GM21619 (cell line): ENCODE measurements around the gene OR2J1.
"Not testable (repeated sequence)": the region's sequence is repeated elsewhere in the genome, so short reads cannot be mapped to it uniquely, and the experiment has no call there.

Experiments used
- ATAC-seq: cut with Tn5 transposase; IDR thresholded peaks from one replicate; pipeline ENCODE4 v1.9.1; 2021; ENCODE audit not compliant: unreplicated experiment

Gene OR2J1

DNA sequence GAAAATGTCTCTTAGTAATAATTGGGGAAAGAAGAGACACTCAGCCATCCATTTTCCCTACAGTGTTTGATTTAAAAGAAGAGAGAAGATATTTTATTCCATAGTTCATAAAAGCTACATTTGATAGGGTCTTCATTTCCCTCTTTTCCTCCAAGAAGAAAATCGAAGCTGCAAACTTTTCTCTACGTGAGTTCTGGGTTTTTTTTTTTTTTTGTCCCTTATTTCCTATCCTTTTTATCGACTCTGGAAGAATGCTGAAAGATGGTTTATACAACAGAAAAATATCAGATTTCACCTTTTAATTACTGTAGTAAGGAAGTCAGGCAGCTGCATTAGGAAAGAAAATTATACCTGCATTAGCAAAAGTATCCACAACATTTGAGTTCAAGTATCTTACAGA lies at the start of gene OR2J1:
Gene OR2J1 (plus strand): TSS at position 301 of the 400 bp plus-strand sequence. CDS start 1,453 bp downstream, outside the sequence.
- ATAC-seq = no peak

DNA sequence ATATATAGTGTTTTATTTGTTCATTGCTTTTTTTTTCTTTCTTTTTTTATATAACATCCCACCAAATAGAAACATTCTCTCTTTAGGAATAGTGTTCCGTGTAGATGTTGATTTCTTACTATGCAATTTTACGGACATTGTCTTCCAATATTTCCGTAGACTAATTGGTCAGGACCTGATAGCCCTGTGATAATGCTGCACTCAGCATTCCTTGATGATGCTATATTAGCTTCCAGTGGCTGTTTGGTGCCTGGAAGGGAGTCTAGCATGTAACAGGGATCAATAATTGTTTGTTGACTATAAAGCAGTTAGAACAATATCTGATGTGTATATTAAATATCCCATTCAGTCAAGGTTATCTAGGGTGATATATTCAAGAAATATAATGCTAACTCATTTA lies 47.6 kb upstream of the OR2J1 start:
- no peak for ATAC-seq

DNA sequence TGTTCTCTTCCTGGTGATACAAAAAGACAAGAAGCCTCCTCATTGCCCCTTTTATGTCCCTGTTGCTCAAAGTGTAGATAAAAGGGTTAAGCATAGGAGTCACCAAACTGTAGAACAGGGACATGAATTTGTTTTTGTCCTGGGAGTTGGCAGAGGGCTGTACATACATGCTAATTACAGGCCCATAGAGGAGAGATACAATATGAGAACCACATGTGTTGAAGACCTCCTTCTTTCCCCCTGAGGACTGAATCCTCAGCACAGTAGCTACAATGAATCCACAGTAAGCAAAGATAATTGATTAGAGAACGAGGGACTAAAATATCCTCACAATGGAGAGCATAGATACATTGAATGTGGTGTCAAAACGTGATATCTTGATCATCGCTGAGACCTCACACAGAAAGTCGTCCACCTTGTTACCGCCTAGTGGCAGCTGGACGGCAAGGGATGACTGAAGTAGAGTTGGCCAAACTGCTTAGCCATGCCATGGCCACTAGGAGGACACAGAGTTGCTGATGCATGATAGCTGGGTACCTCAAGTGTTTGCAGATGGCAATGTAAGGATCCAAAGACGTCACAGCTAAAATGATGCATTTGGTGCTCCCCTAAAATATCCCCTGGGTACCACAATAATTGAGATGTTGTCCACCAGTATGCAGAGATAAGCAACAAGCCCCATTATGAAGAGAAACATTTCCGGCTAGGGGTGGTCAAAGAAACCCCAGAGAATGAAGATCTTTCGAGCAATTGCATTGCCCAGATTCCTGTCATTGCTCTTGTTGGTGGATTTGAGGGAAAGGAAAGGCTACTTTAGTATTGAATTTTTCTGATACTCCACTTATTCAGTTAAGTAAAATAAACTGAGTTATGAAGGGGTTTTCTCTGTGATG lies 27.2 kb upstream of the OR2J1 start:
- no peak for ATAC-seq

DNA sequence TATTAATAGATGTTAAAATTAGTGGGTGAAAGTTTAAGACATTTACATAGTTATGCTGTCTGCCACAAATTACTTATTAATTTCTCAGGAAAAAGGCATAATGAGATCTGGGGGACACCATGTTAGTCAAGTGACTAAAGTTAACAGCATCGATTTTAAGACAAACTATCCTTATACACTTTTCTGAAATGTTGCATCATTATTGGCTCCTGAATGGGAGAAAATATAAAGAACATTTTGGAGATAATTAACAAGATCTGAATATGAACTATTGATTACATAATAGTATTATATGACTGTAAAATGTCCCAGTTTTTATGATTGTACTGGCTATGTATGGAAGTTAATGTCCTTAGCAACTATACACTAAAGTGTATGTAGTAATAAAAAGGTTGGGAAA lies 20.1 kb upstream of the OR2J1 start:
- no peak for ATAC-seq

DNA sequence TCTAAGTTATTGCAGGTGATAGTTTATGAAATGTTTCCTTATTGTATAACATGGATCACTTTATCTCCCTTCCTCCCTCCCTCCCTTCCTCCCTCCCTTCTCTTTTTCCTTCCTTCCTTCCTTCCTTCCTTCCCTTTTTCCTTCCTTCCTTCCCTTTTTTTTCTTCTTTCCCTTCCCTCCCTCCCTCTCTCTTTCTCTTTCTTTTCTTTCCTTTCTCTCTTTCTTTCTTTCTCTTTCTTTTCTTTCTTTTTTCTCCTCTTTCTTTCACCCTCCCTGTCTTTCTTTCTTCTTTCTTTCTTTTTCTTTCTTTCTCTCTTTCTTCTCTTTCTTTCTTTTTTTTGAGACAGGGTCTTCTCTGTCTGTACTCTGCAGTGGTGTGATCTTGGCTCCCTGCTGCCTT lies 18.0 kb upstream of the OR2J1 start:
- ATAC-seq = no peak

DNA sequence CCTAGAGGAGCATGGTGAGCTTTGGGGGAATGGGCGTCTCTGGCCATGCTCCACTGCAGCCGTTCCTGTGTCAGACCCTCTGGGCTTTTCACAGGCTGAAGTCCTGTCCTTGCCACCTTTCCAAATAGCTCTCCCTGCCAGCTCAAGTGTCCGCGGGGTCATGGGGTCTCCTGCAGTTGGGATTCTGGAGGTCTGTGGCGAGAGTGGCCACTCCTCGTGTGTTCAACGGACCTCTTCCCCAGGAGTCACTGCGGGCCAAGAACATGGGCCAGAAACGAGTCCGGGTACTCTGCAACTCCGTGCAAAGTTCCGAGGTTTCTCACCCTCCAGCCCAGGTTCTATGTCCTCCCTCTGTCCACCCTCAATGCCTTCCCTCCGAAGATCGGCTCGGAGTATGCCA lies 16.8 kb upstream of the OR2J1 start:
- ATAC-seq = no peak

DNA sequence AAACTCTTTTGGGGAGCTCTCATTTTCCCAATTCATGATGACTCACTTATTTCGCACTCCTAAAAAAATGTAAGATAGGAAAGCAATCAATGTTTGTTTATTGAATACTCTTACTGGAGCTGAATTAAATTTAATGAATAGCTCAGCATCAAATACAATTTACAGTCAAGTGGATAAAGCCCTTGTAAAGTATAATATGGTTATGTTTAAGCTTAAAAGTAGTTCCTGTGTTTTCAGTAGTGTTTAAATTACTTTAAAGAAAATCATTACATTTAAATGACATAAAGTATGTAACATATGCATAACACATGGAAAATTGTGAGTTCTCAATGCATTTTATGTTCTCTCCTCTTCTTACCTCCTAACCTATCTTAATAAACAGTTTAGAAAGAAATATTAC lies 12.1 kb upstream of the OR2J1 start, which contains the start of gene OR2B3:
Gene OR2B3 (minus strand): TSS at position 101 of the 400 bp plus-strand sequence. CDS start 65 bp downstream, at position 36.
- no peak for ATAC-seq

DNA sequence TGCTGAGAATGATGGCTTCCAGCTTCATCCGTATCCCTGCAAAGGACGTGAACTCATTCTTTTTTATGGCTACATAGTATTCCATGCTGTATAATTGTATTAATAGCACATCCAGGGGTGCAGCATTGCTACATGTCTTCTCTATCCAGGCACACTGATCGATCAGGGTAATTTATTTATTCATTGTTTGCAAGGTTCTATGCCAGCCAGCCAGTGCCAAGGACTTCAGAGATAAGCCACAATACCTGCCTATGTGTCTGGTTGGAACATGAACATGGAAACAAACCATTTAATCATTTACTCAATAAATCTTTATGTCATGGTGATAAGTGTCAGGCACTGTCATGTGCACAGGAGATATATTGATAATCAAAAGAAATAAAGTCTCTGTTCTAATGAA lies 6.3 kb upstream of the OR2J1 start:
- ATAC-seq = no peak

DNA sequence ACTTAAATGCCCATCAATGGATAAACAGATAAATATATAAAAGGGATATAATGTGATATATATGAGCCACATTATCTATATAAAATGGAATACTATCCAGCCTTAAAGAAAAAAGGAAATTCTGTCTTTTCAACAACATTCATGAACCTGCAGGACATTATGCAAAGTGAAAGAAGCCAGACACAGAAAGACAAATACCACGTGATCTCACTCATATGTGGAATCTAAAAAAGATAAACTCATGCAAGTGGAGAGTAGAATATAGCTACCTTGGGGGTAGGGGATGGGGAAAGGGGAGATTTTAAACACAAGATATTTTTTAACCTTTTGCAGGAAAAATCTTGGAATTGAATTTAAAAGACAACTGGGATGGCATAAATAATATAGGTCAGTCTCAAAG lies 1.5 kb upstream of the OR2J1 start:
- no peak for ATAC-seq

DNA sequence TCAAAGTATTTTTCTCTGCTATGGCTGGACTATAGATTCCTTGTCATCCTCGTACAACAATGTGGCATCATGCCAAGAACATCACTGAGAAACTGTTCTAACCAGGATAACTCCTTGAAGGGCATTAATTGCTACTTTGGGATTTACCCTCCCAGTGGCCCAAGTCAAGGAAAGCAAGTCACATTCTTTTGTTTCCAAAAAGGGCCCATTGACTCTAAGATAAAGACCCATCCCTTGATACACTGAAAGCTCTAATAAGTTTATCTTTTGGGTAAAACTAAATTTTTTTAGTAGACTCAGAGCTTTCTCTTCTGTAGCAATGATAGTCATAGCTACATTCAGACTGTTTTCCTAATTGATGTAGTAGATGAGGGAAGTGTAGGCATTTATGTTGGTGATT lies 8.5 kb downstream of the OR2J1 start, which contains the start of gene OR2J3:
Gene OR2J3 (plus strand): TSS at position 301 of the 400 bp plus-strand sequence. CDS start 3,833 bp downstream, outside the sequence.
- ATAC-seq = no peak

DNA sequence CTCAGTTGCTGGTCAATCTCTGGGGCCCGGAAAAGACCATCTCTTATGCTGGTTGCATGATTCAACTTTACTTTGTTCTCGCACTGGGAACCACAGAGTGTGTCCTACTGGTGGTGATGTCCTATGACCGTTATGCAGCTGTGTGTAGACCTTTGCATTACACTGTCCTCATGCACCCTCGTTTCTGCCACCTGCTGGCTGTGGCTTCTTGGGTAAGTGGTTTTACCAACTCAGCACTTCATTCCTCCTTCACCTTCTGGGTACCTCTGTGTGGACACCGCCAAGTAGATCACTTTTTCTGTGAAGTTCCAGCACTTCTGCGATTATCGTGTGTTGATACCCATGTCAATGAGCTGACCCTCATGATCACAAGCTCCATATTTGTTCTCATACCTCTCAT lies 12.8 kb downstream of the OR2J1 start:
- ATAC-seq = no peak

DNA sequence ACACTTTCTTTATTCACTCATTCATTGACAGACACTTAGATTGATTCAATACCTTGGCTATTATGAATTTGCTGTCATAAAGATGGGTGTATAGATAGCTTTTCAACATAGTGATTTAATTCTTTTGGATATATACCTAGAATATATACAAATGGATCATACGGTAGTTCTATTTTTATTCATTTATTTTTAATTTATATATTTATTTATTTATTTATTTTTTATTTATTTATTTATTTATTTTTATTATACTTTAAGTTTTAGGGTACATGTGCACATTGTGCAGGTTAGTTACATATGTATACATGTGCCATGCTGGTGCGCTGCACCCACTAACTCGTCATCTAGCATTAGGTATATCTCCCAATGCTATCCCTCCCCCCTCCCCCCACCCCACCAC lies 15.7 kb downstream of the OR2J1 start:
- ATAC-seq = not testable (repeated sequence)

DNA sequence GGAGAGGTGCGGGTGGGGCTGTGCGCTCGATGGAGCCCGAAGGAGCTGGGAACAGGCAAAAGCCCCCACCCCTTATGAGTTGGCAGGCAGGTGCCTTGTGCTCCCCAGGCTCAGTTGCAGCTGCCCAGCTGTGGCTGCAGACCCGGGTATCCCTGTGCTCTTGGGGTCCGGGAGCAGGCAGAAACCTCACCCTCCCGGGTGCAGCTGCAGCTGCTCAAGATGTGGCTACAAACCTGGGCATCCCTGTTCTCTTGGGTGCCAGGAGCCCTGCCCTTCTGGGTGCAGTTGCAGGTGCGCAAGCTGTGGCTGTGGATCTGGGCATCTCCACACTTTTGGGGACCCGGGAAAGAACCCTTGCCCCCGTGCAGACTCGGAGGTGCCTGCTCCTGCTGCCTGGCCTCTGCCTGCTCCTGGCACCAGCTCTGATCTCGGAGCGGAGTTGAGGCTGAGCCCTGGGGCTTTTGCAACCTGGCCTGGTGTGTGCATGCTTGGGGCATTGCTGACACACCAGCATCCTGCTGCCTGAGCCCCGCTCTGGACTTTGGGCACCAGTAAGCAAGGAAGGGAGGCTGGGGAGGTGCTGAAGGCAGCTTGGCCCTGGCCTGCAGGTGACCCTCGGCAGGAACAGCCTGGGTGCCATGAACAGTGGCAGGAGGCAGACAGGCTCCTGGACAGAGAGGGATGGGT lies 30.2 kb downstream of the OR2J1 start:
- ATAC-seq = no peak

DNA sequence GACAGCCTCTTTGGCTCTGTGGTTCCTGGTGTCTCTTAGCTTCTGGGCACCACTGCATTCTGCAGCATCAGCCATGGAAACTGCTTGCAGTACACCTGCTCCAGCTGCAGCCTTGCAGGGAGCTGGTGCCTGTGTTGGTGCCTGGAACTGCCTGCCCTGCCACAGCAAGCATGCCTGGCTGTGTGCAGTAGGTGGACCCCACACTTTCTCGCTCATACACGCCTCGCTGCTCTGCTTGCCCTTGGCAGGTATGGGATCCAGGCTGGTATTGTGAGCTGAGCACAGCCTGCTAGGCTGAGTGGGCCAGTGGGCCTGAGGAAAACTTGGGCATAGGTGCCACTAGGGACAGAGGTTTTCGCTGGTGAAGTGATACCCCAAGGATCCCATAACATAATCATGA lies 31.4 kb downstream of the OR2J1 start:
- ATAC-seq = no peak

DNA sequence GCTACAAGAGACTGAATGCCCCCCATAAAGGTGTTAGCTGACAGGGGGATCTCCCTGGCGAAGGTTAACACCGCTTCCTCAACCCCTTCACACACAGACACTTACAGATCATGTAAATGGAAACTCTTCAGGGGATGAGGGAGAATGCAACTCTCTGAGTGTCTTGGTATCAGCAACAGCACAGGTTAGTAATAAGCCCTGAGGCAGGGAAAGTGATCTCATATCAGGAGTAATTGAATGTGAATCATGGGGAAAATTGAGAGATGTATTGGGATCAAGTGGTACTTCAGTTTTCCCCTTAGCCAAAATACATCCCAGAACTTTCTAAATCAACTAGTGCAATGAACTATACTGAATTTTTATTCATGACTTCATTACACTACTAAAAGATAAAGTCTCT lies 32.4 kb downstream of the OR2J1 start:
- no peak for ATAC-seq

DNA sequence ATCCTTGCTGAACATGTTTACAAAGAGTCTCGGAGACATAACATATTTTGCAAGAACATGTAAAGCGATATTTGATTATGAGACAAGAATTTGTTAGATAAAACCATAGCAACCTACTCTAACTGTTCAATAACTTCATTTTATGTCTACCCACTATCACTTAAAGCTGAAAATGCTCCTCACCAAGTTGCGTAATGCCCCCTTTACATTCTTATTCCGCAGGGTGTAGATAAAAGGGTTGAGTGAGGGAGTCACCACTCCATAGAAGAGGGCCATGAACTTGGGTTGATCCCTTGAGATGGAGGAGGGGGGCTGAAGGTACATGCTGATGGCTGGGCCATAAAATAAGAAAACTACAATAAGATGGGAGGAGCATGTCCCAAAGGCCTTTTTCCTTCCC lies 38.4 kb downstream of the OR2J1 start:
- ATAC-seq = no peak

DNA sequence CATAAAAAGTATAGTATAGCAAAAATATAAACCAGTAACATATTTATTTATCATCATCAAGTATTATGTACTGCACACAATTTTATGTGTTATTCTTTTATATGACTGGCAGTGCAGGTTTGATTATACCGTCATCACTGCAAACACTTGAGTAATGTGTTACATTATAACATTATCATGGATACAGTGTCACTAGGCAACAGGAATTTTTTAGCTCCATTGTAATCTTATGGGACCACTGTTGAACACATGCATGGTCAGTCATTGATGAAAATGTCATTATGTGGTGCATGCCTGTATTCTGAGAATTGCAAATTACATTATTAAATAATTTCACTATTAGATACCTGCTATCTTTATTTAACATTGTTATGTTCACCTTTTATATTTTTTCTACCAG lies 42.3 kb downstream of the OR2J1 start:
- no peak for ATAC-seq

DNA sequence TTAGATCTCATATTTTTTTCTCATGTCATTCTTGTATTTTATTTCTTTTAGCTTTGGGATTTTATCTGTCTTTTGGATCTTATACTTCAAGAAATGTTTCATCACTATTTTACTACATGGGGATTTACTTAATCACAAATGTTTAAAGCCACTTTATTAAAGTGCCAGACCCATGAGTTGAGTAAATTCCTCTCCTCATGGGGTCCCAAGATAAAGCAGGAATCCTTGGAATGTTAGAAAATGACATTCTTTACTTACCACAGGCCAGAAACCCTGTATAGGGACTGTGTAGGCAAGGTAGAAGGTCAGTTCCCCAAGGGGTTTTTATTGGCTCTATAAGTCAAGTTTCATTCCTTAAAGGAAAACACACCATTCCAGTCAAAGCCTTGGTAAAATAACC lies 43.0 kb downstream of the OR2J1 start:
- no peak for ATAC-seq

DNA sequence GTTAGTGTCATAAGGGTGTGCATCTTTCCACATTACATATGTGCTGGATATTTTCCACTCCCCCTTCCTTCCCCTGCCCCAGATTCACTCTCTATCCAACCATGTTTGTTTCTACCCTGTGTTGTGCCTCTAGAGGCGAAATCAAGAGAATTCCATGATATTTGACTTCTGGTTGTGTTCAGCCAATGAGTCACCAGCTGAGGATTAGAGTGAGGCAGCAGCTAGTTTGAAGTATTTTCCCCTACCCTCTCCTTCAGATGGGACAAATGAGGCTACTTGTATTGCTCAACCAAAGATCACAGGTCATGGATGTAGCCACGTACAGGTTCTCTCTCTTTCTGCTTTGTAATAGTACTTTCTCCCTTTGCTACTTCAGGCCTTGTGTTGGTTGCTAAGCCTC lies 46.9 kb downstream of the OR2J1 start:
- ATAC-seq = no peak

DNA sequence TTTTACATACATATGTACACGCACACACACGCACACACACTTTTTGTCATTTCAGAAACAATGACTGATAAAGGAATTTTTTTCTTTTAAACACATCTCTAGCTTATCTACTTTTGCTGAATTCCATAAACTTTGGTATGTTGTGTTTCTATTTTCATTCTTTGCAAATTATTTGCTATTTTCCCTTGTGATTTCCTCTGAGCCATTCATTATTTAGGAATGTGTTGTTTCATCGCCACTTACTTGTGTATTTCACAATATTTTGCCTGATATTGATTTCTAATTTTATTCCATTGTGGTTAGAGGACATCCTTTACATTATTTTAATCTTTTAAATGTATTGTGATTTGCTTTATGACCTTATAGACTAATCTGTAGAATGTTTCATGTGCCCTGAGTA lies 47.8 kb downstream of the OR2J1 start:
- ATAC-seq = no peak

DNA sequence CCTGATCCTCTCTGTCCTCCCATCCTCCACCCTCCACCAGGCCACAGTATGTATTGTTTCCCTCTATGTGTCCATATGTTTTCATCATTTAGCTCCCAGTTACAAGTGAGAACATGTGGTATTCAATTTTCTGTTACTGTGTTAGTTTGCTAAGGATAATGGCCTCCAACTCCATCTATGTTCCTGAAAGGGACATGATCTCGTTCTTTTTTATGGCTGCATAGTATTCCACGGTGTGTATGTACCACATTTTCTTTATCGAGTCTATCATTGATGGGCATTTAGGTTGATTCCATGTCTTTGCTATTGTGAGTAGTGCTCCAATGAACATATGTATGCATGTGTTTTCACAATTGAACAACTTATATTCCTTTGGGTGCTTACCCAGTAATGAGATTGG lies 50.2 kb downstream of the OR2J1 start:
- not testable (repeated sequence) for ATAC-seq
